Nephron (organoid): ENCODE data around the gene LEO1.

Experiments
- H3K27ac Mint-ChIP-seq, 3 experiments: 2 replicates each; pipeline ENCODE4 v1.8.0; 2020; ENCODE audit warnings: mixed read lengths in 3 of 3, mild to moderate bottlenecking in 2 of 3, moderate library complexity in 1 of 3
- H3K27me3 Mint-ChIP-seq: 2 replicates; pipeline ENCODE4 v1.8.0; 2021; ENCODE audit warnings: low read depth, mild to moderate bottlenecking, moderate library complexity, mixed read lengths
- H3K36me3 Mint-ChIP-seq: 2 replicates; pipeline ENCODE4 v1.8.0; 2020; ENCODE audit warnings: low read depth, mixed read lengths
- H3K4me1 Mint-ChIP-seq: 2 replicates; pipeline ENCODE4 v1.8.0; 2020; ENCODE audit warnings: mixed read lengths
- H3K4me3 Mint-ChIP-seq, 3 experiments: 2 replicates each; pipeline ENCODE4 v1.8.0; 2020; ENCODE audit warnings: mild to moderate bottlenecking in 3 of 3, mixed read lengths in 3 of 3, moderate library complexity in 2 of 3
- H3K9me3 Mint-ChIP-seq: 2 replicates; pipeline ENCODE4 v1.8.0; 2020; ENCODE audit warnings: mixed read lengths
- CTCF ChIP-seq, 3 experiments: fragments of 200-600 bp; sonication (generic); IDR thresholded peaks; one replicate each; pipeline ENCODE4 v1.5.0; 2021; ENCODE audit warnings: antibody characterized with exemption in 3 of 3; ENCODE audit not compliant: unreplicated experiment in 3 of 3

Gene LEO1

GRCh38 chr15:51947124-51947523 is 24.5 kb downstream of the LEO1 start:
- H3K27me3 Mint-ChIP-seq, result no peaks in the 10 kb centered on the region
- no peak overlapping the region for H3K27ac Mint-ChIP-seq
- H3K4me3 Mint-ChIP-seq, result no peak overlapping the region
- peaks cover 69% of the 10 kb centered on the region for H3K36me3 Mint-ChIP-seq
- no peak for TF ChIP-seq CTCF (IDR thresholded peaks at IDR 0.05; ENCODE audit: unreplicated experiment in 3 of 3)
- H3K9me3 Mint-ChIP-seq, result no peaks in the 10 kb centered on the region
- no peaks in the 10 kb centered on the region for H3K4me1 Mint-ChIP-seq

- H3K4me1 Mint-ChIP-seq, result no peaks in the 10 kb centered on the region
- no peak overlapping the region for H3K27ac Mint-ChIP-seq
- TF ChIP-seq CTCF (IDR thresholded peaks at IDR 0.05; ENCODE audit: unreplicated experiment in 3 of 3), result no peak
- H3K9me3 Mint-ChIP-seq, result no peaks in the 10 kb centered on the region
- peaks cover 56% of the 10 kb centered on the region for H3K36me3 Mint-ChIP-seq
- no peaks in the 10 kb centered on the region for H3K27me3 Mint-ChIP-seq
- H3K4me3 Mint-ChIP-seq, result no peak overlapping the region
Measured at GRCh38 chr15:51939216-51939615, 32.4 kb downstream of the LEO1 start.

- no peak overlapping the region for H3K4me3 Mint-ChIP-seq
- H3K27me3 Mint-ChIP-seq, result no peaks in the 10 kb centered on the region
- peaks cover 48% of the 10 kb centered on the region for H3K36me3 Mint-ChIP-seq
- no peak overlapping the region for H3K27ac Mint-ChIP-seq
- H3K4me1 Mint-ChIP-seq, result no peaks in the 10 kb centered on the region
- no peak for TF ChIP-seq CTCF (IDR thresholded peaks at IDR 0.05; ENCODE audit: unreplicated experiment in 3 of 3)
- H3K9me3 Mint-ChIP-seq, result no peaks in the 10 kb centered on the region
Measured at GRCh38 chr15:51938286-51938685, 33.3 kb downstream of the LEO1 start.

- no peaks in the 10 kb centered on the region for H3K4me1 Mint-ChIP-seq
- H3K4me3 Mint-ChIP-seq, result no peak overlapping the region
- no peak for TF ChIP-seq CTCF (IDR thresholded peaks at IDR 0.05; ENCODE audit: unreplicated experiment in 3 of 3)
- no peaks in the 10 kb centered on the region for H3K9me3 Mint-ChIP-seq
- H3K36me3 Mint-ChIP-seq, result peaks cover 38% of the 10 kb centered on the region
- no peak overlapping the region for H3K27ac Mint-ChIP-seq
- H3K27me3 Mint-ChIP-seq, result no peaks in the 10 kb centered on the region
Measured at GRCh38 chr15:51936105-51936478, 35.5 kb downstream of the LEO1 start.

- no peak for TF ChIP-seq CTCF (IDR thresholded peaks at IDR 0.05; ENCODE audit: unreplicated experiment in 3 of 3)
- no peaks in the 10 kb centered on the region for H3K4me1 Mint-ChIP-seq
Measured at GRCh38 chr15:51935466-51936104, 36.0 kb downstream of the LEO1 start.

GRCh38 chr15:51932161-51932560 is 39.4 kb downstream of the LEO1 start:
- no peak for TF ChIP-seq CTCF (IDR thresholded peaks at IDR 0.05; ENCODE audit: unreplicated experiment in 3 of 3)
- Mint-ChIP-seq H3K27me3 (no peaks in the 10 kb centered on the region), H3K9me3 (no peaks in the 10 kb centered on the region), H3K4me3 (no peak overlapping the region), H3K27ac (no peak overlapping the region), H3K36me3 (peaks cover 34% of the 10 kb centered on the region), H3K4me1 (no peaks in the 10 kb centered on the region)

More at GRCh38 chr15:51935466-51936104, 36.0 kb downstream of the LEO1 start:
- H3K4me3 Mint-ChIP-seq, result no peak overlapping the region
- H3K9me3 Mint-ChIP-seq, result no peaks in the 10 kb centered on the region
- no peak overlapping the region for H3K27ac Mint-ChIP-seq
- peaks cover 37% of the 10 kb centered on the region for H3K36me3 Mint-ChIP-seq
- H3K27me3 Mint-ChIP-seq, result no peaks in the 10 kb centered on the region
